Activated CD8-positive, alpha-beta memory T cell treated with anti-CD3 and anti-CD28 coated beads, Interleukin-2, amount 50 U/mL, for 1 hour (primary cell): ENCODE results near the gene MAP4K2.
A peak's percentile ranks its signal among the peaks of the same experiment; 100 is the strongest.

Experiments
- DNase-seq: peaks from one replicate; pipeline ENCODE4 v3.0.0-alpha.2; 2020; ENCODE audit errors: extremely low read depth

The MAP4K2 gene

GRCh38 chr11:64754124-64754918, 48.7 kb downstream of the MAP4K2 start:
- no peak for DNase-seq

- DNase-seq, result no peak
These were observed 49.5 kb downstream of the MAP4K2 start for GRCh38 chr11:64753380-64754123.

- DNase-seq, result no peak
These were observed 50.0 kb downstream of the MAP4K2 start for GRCh38 chr11:64753019-64753379.

GRCh38 chr11:64752175-64752970, 50.6 kb downstream of the MAP4K2 start:
- DNase-seq, result no peak

GRCh38 chr11:64751580-64751979, 51.4 kb downstream of the MAP4K2 start:
- DNase-seq, result no peak

GRCh38 chr11:64751136-64751535, 51.9 kb downstream of the MAP4K2 start:
- no peak for DNase-seq

- no peak for DNase-seq
These were observed 52.5 kb downstream of the MAP4K2 start for GRCh38 chr11:64750361-64751054.

- no peak for DNase-seq
These were observed 54.9 kb downstream of the MAP4K2 start for GRCh38 chr11:64747961-64748665.

- no peak for DNase-seq
These were observed 56.5 kb downstream of the MAP4K2 start for GRCh38 chr11:64746486-64746885.

GRCh38 chr11:64745521-64746328, 57.3 kb downstream of the MAP4K2 start:
- peak; percentile 50 for DNase-seq

- DNase-seq, result peak; percentile 48
These were observed 57.9 kb downstream of the MAP4K2 start for GRCh38 chr11:64745189-64745520.

GRCh38 chr11:64744544-64745188, 58.3 kb downstream of the MAP4K2 start:
- DNase-seq, result no peak

- DNase-seq, result peak; percentile 70
These were observed 59.1 kb downstream of the MAP4K2 start, which contains the start of gene RASGRP2 for GRCh38 chr11:64743591-64744543. Gene RASGRP2, minus strand, starts transcription at chr11:64744142. Its CDS starts 1,276 bp downstream, at chr11:64742866.

- DNase-seq, result no peak
These were observed 60.0 kb downstream of the MAP4K2 start for GRCh38 chr11:64742889-64743590.

- no peak for DNase-seq
These were observed 60.7 kb downstream of the MAP4K2 start for GRCh38 chr11:64742087-64742888.

- DNase-seq, result no peak
These were observed 61.5 kb downstream of the MAP4K2 start for GRCh38 chr11:64741375-64742086.
